OCI-LY7 (cell line): ENCODE data around the gene FAM193A. TPM values are rescaled to one million over a fixed set of nuclear protein-coding genes. Genes with fewer than 3 reads are reported as not detected.
"Not testable (repeated sequence)": the region's sequence is repeated elsewhere in the genome, so short reads cannot be mapped to it uniquely, and the experiment has no call there.

ENCODE experiments used
- BruUV-seq: library from RNA; stranded (reverse); fragments of 400-500 nt; replicated peaks from 2 replicates; lab custom pipeline; 2021; lab: Mats Ljungman, UMichigan
- CTCF ChIA-PET: fragments of 300-600 bp; sonication (Branson Sonifier 250); formaldehyde crosslinking; loops from one replicate; lab custom pipeline; 2022; ENCODE audit warnings: antibody characterized with exemption; ENCODE audit not compliant: unreplicated experiment; lab: Charles Lee
- POLR2A ChIA-PET: fragments of 300-600 bp; sonication (Branson Sonifier 250); formaldehyde crosslinking; loops from one replicate; lab custom pipeline; 2022; ENCODE audit warnings: antibody characterized with exemption; lab: Charles Lee
- DNase-seq: peaks from one replicate; pipeline ENCODE4 v3.0.0-alpha.2; 2015; ENCODE audit warnings: low spot score
- H2AFZ ChIP-seq: fragments of 200-600 bp; sonication (generic), shearing (Covaris generic); 2 replicates; pipeline ENCODE4 v1.6.1; 2014; ENCODE audit warnings: mild to moderate bottlenecking, antibody characterized with exemption, low read length, moderate library complexity
- H3K27ac ChIP-seq: fragments of 200-600 bp; sonication (generic); 2 replicates; pipeline ENCODE4 v1.5.1; 2014; ENCODE audit warnings: mixed run types, low read depth, mild to moderate bottlenecking, moderate library complexity, low read length, inconsistent platforms; ENCODE audit not compliant: poor library complexity, severe bottlenecking
- H3K36me3 ChIP-seq: fragments of 200-600 bp; sonication (generic); 2 replicates; pipeline ENCODE4 v1.6.1; 2014; ENCODE audit warnings: mild to moderate bottlenecking, antibody characterized with exemption, low read length, moderate library complexity, mixed read lengths; ENCODE audit not compliant: insufficient read depth
- H3K4me1 ChIP-seq: fragments of 200-600 bp; sonication (generic); 2 replicates; pipeline ENCODE4 v1.5.1; 2014; ENCODE audit warnings: mild to moderate bottlenecking, low read length; ENCODE audit not compliant: insufficient read depth, poor library complexity, severe bottlenecking
- H3K4me2 ChIP-seq: fragments of 200-600 bp; sonication (generic); 2 replicates; pipeline ENCODE4 v1.6.1; 2014; ENCODE audit warnings: mild to moderate bottlenecking, low read length
- H3K4me3 ChIP-seq: fragments of 200-600 bp; sonication (generic); 2 replicates; pipeline ENCODE4 v1.5.1; 2014; ENCODE audit warnings: mild to moderate bottlenecking, low read depth, low read length; ENCODE audit not compliant: poor library complexity, severe bottlenecking
- H3K79me2 ChIP-seq: fragments of 200-600 bp; sonication (generic); 2 replicates; pipeline ENCODE4 v1.6.1; 2016; ENCODE audit warnings: low read depth, mild to moderate bottlenecking, low read length, moderate library complexity, mixed read lengths; ENCODE audit not compliant: insufficient read depth
- H3K9me2 ChIP-seq: fragments of 200-600 bp; sonication (generic); 2 replicates; pipeline ENCODE4 v1.6.1; 2016; ENCODE audit warnings: mild to moderate bottlenecking, low read length, mixed read lengths; ENCODE audit not compliant: insufficient read depth
- H3K9me3 ChIP-seq: fragments of 200-600 bp; sonication (generic); 2 replicates; pipeline ENCODE4 v1.6.1; 2014; ENCODE audit warnings: mild to moderate bottlenecking, mixed run types, low read length, mixed read lengths
- H4K20me1 ChIP-seq: fragments of 200-600 bp; sonication (generic); 2 replicates; pipeline ENCODE4 v1.6.1; 2014; ENCODE audit warnings: mild to moderate bottlenecking, antibody characterized with exemption, low read length, moderate library complexity, mixed read lengths; ENCODE audit not compliant: insufficient read depth
- EZH2phosphoT487 ChIP-seq: fragments of 200-600 bp; sonication (generic); IDR thresholded peaks from 2 replicates; pipeline ENCODE4 v1.6.1; 2018; ENCODE audit warnings: low read depth, borderline replicate concordance, mild to moderate bottlenecking, mixed run types, antibody characterized with exemption, low read length, moderate library complexity, mixed read lengths
- intact Hi-C: fragments of 100-400 bp; cut with micrococcal nuclease; formaldehyde crosslinking; loops from one replicate; pipeline ENCODE4 v1.10.0; 2022; ENCODE audit not compliant: unreplicated experiment
- total RNA-seq, 2 experiments: library from RNA; depleted of rRNA in 1 of 2; stranded (reverse); fragments of >200 nt in 1 of 2; shearing (Covaris generic) in 1 of 2; gene quantifications; 2 replicates each; pipeline ENCODE4 v1.2.3, GENCODE V29; 2014 to 2022
- TF ChIP-seq, protein P1 (sequence below): fragments of 200-600 bp; sonication (generic); conservative IDR thresholded peaks from 2 replicates; pipeline ENCODE4 v1.5.1; 2014; ENCODE audit warnings: mild to moderate bottlenecking, antibody characterized with exemption, low read length, moderate library complexity, mixed read lengths

Gene FAM193A
- total RNA-seq, 2 experiments from 2014 or later = 17.8 to 36.7 TPM

- H3K9me3 ChIP-seq = no peaks in the 10 kb centered on the region
- no TSS peak for BruUV-seq
- H3K4me2 ChIP-seq = no peak overlapping the region
- H2AFZ ChIP-seq = no peak overlapping the region
- H3K79me2 ChIP-seq = no peaks in the 10 kb centered on the region
- ChIA-PET CTCF (no interaction called here), POLR2A (interaction anchor here (3.1 kb wide), 1 partner anchor 25 kb away, joined by 10 read pairs; no protein-coding TSS in a partner anchor)
- H3K27ac ChIP-seq = no peak overlapping the region
- H3K4me1 ChIP-seq = peaks cover 12% of the 10 kb centered on the region
- no peaks in the 10 kb centered on the region for H3K9me2 ChIP-seq
- H3K4me3 ChIP-seq = no peak overlapping the region
- no peaks in the 10 kb centered on the region for H4K20me1 ChIP-seq
- H3K36me3 ChIP-seq = no peaks in the 10 kb centered on the region
- no peak for TF ChIP-seq EZH2phosphoT487
- TF ChIP-seq, protein P1, sequence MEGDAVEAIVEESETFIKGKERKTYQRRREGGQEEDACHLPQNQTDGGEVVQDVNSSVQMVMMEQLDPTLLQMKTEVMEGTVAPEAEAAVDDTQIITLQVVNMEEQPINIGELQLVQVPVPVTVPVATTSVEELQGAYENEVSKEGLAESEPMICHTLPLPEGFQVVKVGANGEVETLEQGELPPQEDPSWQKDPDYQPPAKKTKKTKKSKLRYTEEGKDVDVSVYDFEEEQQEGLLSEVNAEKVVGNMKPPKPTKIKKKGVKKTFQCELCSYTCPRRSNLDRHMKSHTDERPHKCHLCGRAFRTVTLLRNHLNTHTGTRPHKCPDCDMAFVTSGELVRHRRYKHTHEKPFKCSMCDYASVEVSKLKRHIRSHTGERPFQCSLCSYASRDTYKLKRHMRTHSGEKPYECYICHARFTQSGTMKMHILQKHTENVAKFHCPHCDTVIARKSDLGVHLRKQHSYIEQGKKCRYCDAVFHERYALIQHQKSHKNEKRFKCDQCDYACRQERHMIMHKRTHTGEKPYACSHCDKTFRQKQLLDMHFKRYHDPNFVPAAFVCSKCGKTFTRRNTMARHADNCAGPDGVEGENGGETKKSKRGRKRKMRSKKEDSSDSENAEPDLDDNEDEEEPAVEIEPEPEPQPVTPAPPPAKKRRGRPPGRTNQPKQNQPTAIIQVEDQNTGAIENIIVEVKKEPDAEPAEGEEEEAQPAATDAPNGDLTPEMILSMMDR = no peak
- DNase-seq = no peak
- intact Hi-C loops = no loop called here
Observed at GRCh38 chr4:2761035-2761923, 224.8 kb downstream of the FAM193A start.

DNA sequence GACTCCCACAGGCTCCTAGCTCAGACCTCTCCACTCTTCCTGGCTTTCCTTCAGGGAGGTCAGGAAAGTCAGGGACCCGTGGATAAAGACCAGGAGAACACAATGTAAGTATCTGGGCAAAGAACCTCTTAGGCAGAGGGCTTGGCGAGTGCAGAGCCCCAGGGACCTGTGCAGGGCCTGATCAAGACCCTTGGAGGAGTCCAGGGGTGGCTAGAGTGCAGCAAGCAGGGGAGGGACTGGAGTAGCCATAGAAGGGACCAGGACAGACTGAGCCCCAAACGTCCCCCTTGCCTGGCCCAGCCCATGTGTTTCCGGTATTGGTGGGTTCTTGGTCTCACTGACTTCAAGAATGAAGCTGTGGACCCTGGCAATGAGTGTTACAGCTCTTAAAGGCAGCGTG is 225.6 kb downstream of the FAM193A start:
- Histone ChIP-seq H3K4me3 (no peak overlapping the region), H2AFZ (no peak overlapping the region), H3K27ac (no peak overlapping the region), H3K79me2 (no peaks in the 10 kb centered on the region), H3K9me2 (no peaks in the 10 kb centered on the region), H3K9me3 (no peaks in the 10 kb centered on the region), H3K4me2 (no peak overlapping the region), H3K36me3 (no peaks in the 10 kb centered on the region), H4K20me1 (no peaks in the 10 kb centered on the region), H3K4me1 (peaks cover 8% of the 10 kb centered on the region)
- TF ChIP-seq EZH2phosphoT487 = no peak
- TF ChIP-seq, protein P1 = no peak
- intact Hi-C loops = no loop called here
- ChIA-PET CTCF (no interaction called here), POLR2A (no interaction called here)
- BruUV-seq = no TSS peak
- no peak for DNase-seq

DNA sequence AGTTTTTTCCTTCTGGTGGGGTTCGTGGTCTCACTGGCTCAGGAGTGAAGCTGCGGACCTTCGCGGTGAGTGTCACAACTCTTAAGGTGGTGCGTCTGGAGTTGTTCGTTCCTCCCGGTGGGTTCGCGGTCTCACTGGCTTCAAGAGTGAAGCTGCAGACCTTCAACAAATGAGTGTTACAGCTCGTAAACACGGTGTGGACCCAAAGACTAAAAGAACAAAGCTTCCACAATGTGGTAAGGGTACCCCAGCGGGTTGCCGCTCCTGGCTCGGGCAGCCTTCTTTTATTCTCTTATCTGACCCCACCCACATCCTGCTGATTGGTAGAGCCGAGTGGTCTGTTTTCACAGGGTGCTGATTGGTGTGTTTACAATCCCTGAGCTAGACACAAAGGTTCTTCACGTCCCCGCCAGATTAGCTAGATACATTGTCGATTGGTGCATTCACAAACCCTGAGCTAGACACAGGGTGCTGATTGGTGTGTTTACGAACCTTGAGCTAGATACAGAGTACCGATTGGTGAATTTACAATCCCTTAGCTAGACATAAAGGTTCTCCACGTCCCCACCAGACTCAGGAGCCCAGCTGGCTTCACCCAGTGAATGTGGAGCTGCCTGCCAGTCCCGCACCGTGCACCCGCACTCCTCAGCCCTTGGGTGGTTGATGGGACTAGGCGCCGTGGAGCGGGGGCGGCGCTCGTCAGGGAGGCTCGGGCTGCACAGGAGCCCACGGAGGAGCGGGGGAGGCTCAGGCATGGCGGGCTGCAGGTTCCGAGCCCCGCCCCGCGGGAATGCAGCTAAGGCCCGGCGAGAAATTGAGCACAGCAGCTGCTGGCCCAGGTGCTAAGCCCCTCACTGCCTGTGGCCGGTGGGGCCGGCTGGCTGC is 226.3 kb downstream of the FAM193A start:
- H2AFZ ChIP-seq, H4K20me1 ChIP-seq, H3K27ac ChIP-seq, H3K9me2 ChIP-seq, H3K4me2 ChIP-seq, H3K79me2 ChIP-seq, POLR2A ChIA-PET, H3K36me3 ChIP-seq, H3K4me1 ChIP-seq, H3K9me3 ChIP-seq, BruUV-seq, CTCF ChIA-PET, H3K4me3 ChIP-seq, intact Hi-C loops, DNase-seq: not testable (repeated sequence)
